NOMO-1 (cell line): ENCODE results near the gene YEATS2.

ENCODE experiments used
- DNase-seq, 2 experiments: peaks; one replicate each; lab custom pipeline; 2025; ENCODE audit not compliant: unreplicated experiment in 2 of 2; lab: John Stamatoyannopoulos, UW

Gene YEATS2

GRCh38 chr3:183827809-183828537, 130.4 kb downstream of the YEATS2 start:
- no peak for DNase-seq

DNA sequence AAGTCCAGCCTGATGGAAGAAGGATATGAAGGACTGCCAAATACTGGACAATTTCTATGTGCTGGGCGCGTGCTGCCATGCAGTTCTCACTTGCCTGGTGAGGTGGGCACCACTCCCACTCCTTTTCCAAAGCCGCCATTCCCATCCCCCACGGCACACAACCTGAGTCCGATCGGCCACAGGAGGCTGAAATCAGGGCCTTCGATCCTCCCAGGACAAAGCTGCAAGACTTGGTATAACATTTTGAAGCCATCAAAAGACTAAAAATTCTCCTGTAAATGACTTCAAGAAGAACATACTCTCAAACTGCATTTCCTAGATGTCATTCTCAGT, 130.9 kb downstream of the YEATS2 start:
- DNase-seq: no peak

DNA sequence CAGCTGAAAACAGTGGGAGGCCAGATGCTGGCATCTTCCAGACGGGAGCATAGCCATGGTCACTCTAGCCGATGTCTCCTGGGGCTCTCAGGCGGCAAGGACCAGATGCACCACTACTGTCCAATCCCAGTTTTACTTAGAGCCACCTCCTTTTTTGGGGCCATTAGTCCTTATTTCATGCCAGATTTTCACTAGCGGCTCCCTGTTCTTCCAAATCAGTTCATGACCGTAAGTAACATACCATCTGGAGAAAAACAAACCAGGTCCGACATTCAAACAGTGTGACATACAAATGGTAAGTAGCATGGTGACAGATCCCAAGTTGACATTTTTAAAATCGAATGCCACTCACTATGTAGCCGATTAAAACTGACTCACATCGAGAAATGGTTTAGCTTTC, 131.9 kb downstream of the YEATS2 start:
- DNase-seq: no peak

- no peak for DNase-seq
Observed at GRCh38 chr3:183830187-183830586, 132.6 kb downstream of the YEATS2 start.

DNA sequence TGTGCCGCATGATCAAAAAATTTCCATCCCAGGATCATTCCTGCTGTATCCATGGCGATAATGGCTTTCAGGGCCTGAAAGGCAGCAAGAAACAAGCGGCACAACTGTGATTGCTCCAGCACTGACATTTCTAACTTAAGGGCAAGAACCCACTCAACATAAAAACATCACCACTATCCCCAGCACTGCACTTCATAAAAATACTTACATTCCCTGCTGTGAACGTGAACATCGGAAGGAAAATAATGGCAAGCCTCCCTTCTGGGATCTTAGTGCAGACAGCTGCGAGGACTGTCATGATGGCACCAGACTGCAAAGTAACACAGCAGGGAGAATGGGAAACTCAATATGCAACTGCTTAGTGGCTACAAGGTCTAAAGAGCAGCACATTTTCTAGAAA, 135.9 kb downstream of the YEATS2 start:
- DNase-seq: no peak

GRCh38 chr3:183837390-183837789, 139.8 kb downstream of the YEATS2 start:
- DNase-seq: no peak

- DNase-seq: no peak
Observed at GRCh38 chr3:183837894-183838293, 140.3 kb downstream of the YEATS2 start.

DNA sequence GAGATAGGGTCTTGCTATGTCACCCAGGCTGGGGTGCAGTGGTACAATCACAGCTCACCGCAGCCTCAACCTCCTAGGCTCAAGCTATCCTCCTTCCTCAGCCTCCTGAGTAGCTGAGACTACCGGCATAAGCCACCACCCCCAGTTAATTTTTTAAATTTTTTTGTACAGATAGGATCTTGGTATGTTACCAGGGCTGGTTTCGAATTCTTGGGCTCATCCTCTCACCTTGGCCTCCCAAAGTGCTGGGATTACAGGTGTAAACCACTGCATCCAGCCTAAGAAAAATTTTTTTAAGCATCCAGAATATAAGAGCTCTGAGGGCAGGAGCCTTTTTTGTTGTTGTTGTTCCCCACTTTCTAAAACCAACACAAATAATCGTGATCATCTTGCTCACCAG, 142.2 kb downstream of the YEATS2 start:
- DNase-seq: no peak

- no peak for DNase-seq
Observed at GRCh38 chr3:183844606-183845005, 147.0 kb downstream of the YEATS2 start.

GRCh38 chr3:183845090-183845489, 147.5 kb downstream of the YEATS2 start:
- DNase-seq: no peak

DNA sequence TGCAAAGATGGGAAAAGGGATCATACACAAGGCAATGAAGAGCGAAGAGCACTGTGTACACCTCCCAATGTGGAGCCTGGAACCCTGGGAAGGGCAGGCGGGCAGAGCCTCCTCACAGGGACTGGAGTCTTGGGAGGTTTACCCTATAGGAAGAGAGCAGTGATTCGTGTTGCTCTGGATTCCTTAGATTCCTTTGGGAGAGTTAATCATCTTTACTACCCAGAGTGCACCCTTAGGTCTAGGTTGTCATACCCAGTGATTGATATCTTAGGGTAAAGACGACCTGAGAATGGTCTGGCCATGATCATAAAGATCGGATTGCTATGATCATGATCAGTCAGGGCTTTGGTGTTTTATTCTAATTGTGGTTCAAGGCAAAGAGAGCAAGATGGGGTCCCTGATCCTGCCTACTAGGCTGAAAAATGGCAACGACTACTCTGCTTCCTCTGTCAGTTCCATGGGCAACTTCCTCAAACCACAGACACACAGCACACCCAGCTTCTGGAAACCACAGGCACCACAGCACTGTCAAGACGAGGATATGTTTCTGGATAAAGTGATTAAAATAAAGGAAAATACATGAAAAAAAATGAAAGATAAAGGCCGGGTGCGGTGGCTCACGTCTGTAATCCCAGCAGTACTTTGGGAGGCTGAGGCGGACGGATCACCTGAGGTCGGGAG, 148.2 kb downstream of the YEATS2 start:
- DNase-seq: peak in 1 of 2 experiments; percentile 38

GRCh38 chr3:183854318-183855035, 156.9 kb downstream of the YEATS2 start:
- peak; percentile 27 to 75 for DNase-seq

DNA sequence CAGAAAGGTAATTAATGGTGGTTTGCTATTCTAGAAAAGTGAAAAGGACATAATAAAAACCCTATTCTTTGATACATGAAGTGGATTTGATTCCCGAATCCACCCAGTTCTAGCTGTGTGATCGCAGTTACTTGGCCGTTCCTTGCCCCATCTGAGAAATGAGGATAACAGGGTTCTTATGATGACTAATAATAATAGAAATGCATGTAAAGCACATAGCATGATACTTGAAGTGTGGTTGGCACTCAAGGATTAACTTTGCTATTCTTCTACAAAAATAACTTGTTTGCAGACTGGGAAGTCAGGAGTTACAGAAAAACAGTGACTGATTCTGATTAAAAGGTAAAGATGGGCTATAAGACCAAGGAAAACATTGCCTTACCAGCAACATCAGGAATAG, 160.3 kb downstream of the YEATS2 start:
- no peak for DNase-seq
